ENCODE measurements around the gene DLGAP3. TPM values are rescaled to one million over a fixed set of nuclear protein-coding genes. Genes with fewer than 3 reads are reported as not detected.

The DLGAP3 gene
- total and polyA plus RNA-seq, 4 donors, result 0.10 to 0.89 (median 0.22) TPM

GRCh38 chr1:34844252-34844634 lies 85.2 kb downstream of the DLGAP3 start:
- 59 to 74% methylated on average over 4 of the region's 4 CpGs for WGBS, 2 donors
- ATAC-seq (ENCODE audit: insufficient read depth, low FRiP score) (no peak), DNase-seq (peak in 1 of 3 donors; percentile 47)
- TF ChIP-seq, protein P1, sequence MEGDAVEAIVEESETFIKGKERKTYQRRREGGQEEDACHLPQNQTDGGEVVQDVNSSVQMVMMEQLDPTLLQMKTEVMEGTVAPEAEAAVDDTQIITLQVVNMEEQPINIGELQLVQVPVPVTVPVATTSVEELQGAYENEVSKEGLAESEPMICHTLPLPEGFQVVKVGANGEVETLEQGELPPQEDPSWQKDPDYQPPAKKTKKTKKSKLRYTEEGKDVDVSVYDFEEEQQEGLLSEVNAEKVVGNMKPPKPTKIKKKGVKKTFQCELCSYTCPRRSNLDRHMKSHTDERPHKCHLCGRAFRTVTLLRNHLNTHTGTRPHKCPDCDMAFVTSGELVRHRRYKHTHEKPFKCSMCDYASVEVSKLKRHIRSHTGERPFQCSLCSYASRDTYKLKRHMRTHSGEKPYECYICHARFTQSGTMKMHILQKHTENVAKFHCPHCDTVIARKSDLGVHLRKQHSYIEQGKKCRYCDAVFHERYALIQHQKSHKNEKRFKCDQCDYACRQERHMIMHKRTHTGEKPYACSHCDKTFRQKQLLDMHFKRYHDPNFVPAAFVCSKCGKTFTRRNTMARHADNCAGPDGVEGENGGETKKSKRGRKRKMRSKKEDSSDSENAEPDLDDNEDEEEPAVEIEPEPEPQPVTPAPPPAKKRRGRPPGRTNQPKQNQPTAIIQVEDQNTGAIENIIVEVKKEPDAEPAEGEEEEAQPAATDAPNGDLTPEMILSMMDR (IDR thresholded peaks at IDR 0.05; ENCODE audit: control extremely low read depth, extremely low read depth), result no peak
- no peak overlapping the region for H3K9ac ChIP-seq (ENCODE audit: insufficient read depth in 1 of 2, low read length in 2 of 2)
- peak overlapping the region in 1 of 2 donors; percentile 73 for H3K27ac ChIP-seq (ENCODE audit: low read depth in 1 of 2, low read length in 1 of 2)
- peaks cover 0 to 5% (median 0%) of the 10 kb centered on the region in 4 donors for H3K36me3 ChIP-seq (ENCODE audit: control insufficient read depth in 4 of 4, insufficient read depth in 4 of 4, low read length in 4 of 4)
- peaks cover 0 to 29% (median 3%) of the 10 kb centered on the region in 5 donors for H3K4me1 ChIP-seq (ENCODE audit: control insufficient read depth in 5 of 5, insufficient read depth in 5 of 5, low read length in 5 of 5)
- no peaks in the 10 kb centered on the region for H3K27me3 ChIP-seq (ENCODE audit: control insufficient read depth in 3 of 3, insufficient read depth in 3 of 3, low read length in 2 of 3)
- no peak overlapping the region for H3K4me3 ChIP-seq
- H3K9me3 ChIP-seq (ENCODE audit: control insufficient read depth in 4 of 4, insufficient read depth in 3 of 4, low read length in 3 of 4), result no peaks in the 10 kb centered on the region

DNA sequence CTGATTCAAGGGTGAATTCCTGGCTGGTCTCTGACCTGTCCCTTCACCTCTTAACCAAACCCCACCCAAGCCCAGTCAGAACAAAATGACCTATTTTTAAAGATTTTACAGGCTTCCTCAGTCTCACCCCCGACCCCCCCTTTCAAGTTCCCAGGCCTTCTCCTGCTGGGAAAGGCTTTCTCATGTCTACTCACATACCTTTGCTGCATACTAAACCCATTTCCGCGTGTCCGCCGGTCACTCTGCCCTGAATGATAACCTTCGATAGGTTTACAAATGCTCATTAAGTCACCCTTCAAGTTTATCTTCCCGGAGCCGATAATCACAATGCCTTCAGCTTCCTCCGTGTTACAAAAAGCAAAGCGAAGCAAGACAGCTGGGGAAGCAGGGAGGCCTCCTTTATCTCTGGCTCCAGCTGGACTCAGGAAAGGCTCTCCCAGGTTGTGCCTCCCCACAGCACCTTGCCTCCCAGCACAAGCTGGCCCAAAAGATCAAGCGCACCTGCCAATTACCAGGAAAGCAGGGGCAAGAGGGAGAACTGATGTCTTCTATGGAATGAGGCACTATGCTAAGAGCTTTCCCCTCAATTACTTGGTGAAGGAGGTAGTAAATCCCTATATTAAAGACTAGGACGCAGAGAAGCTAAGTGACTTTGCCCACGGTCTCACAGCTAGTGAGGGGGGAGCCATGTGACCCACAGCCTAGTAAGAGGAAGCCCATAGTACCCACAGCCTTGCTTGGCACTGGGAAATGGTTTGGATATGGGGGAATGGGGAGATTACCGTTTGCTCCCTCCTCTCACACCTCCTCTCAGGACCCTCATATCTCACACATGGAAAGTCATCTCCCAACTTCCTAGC lies 85.8 kb downstream of the DLGAP3 start:
- 50 to 61% methylated on average over 14 of the region's 14 CpGs for WGBS, 2 donors
- ATAC-seq (ENCODE audit: insufficient read depth, low FRiP score) (no peak), DNase-seq (no peak)
- Histone ChIP-seq H3K9me3 (ENCODE audit: control insufficient read depth in 4 of 4, insufficient read depth in 3 of 4, low read length in 3 of 4) (no peaks in the 10 kb centered on the region), H3K4me1 (ENCODE audit: control insufficient read depth in 5 of 5, insufficient read depth in 5 of 5, low read length in 5 of 5) (peaks cover 0 to 30% (median 3%) of the 10 kb centered on the region in 5 donors), H3K36me3 (ENCODE audit: control insufficient read depth in 4 of 4, insufficient read depth in 4 of 4, low read length in 4 of 4) (peaks cover 0 to 5% (median 0%) of the 10 kb centered on the region in 4 donors), H3K4me3 (no peak overlapping the region), H3K27me3 (ENCODE audit: control insufficient read depth in 3 of 3, insufficient read depth in 3 of 3, low read length in 2 of 3) (no peaks in the 10 kb centered on the region), H3K27ac (ENCODE audit: low read depth in 1 of 2, low read length in 1 of 2) (peak overlapping the region; percentile 55 to 73), H3K9ac (ENCODE audit: insufficient read depth in 1 of 2, low read length in 2 of 2) (no peak overlapping the region)
- TF ChIP-seq, protein P1 (IDR thresholded peaks at IDR 0.05; ENCODE audit: control extremely low read depth, extremely low read depth), result no peak

GRCh38 chr1:34842952-34843371 lies 86.5 kb downstream of the DLGAP3 start:
- Histone ChIP-seq H3K4me1 (ENCODE audit: control insufficient read depth in 5 of 5, insufficient read depth in 5 of 5, low read length in 5 of 5) (peaks cover 0 to 25% (median 3%) of the 10 kb centered on the region in 5 donors), H3K4me3 (no peak overlapping the region), H3K27me3 (ENCODE audit: control insufficient read depth in 3 of 3, insufficient read depth in 3 of 3, low read length in 2 of 3) (no peaks in the 10 kb centered on the region), H3K9me3 (ENCODE audit: control insufficient read depth in 4 of 4, insufficient read depth in 3 of 4, low read length in 3 of 4) (no peaks in the 10 kb centered on the region), H3K27ac (ENCODE audit: low read depth in 1 of 2, low read length in 1 of 2) (peak overlapping the region; percentile 55 to 73), H3K9ac (ENCODE audit: insufficient read depth in 1 of 2, low read length in 2 of 2) (no peak overlapping the region), H3K36me3 (ENCODE audit: control insufficient read depth in 4 of 4, insufficient read depth in 4 of 4, low read length in 4 of 4) (peaks cover 0 to 5% (median 0%) of the 10 kb centered on the region in 4 donors)
- DNase-seq, result peak in 1 of 3 donors; percentile 57
- WGBS, 2 donors, result 42 to 56% methylated on average over 4 of the region's 4 CpGs
- ATAC-seq (ENCODE audit: insufficient read depth, low FRiP score), result peak; percentile 53
- TF ChIP-seq, protein P1 (IDR thresholded peaks at IDR 0.05; ENCODE audit: control extremely low read depth, extremely low read depth), result no peak
